HG02623 (cell line): ENCODE measurements around the gene LYPD5.
A peak's percentile ranks its signal among the peaks of the same experiment; 100 is the strongest.
"Not testable (repeated sequence)": the region's sequence is repeated elsewhere in the genome, so short reads cannot be mapped to it uniquely, and the experiment has no call there.

Source experiments
- ATAC-seq: cut with Tn5 transposase; IDR thresholded peaks from one replicate; pipeline ENCODE4 v1.9.1; 2021; ENCODE audit warnings: moderate library complexity; ENCODE audit not compliant: unreplicated experiment

The LYPD5 gene

GRCh38 chr19:43802216-43802951 lies at the start of gene LYPD5:
LYPD5 (minus strand) TSS chr19:43802447; CDS start chr19:43802380, 67 bp downstream.
- ATAC-seq, result no peak

GRCh38 chr19:43848821-43849220 lies 46.6 kb upstream of the LYPD5 start:
- ATAC-seq, result no peak

- ATAC-seq, result no peak
Observed at GRCh38 chr19:43847884-43848283, 45.6 kb upstream of the LYPD5 start.

- no peak for ATAC-seq
Observed at GRCh38 chr19:43847246-43847645, 45.0 kb upstream of the LYPD5 start.

- ATAC-seq, result no peak
Observed at GRCh38 chr19:43842007-43842406, 39.8 kb upstream of the LYPD5 start.

- ATAC-seq, result no peak
Observed at GRCh38 chr19:43839139-43839538, 36.9 kb upstream of the LYPD5 start.

- ATAC-seq, result peak; percentile 77
Observed at GRCh38 chr19:43826787-43827754, 24.8 kb upstream of the LYPD5 start, which contains the start of gene ZNF283. ZNF283 (plus strand) TSS chr19:43827321; CDS start chr19:43833505, 6,184 bp downstream.

- not testable (repeated sequence) for ATAC-seq
Observed at GRCh38 chr19:43824572-43824971, 22.3 kb upstream of the LYPD5 start.

GRCh38 chr19:43823856-43824255 lies 21.6 kb upstream of the LYPD5 start:
- ATAC-seq, result not testable (repeated sequence)

- no peak for ATAC-seq
Observed at GRCh38 chr19:43820884-43821215, 18.6 kb upstream of the LYPD5 start.

GRCh38 chr19:43820098-43820883 lies 18.0 kb upstream of the LYPD5 start:
- ATAC-seq, result no peak

GRCh38 chr19:43818500-43818899 lies 16.3 kb upstream of the LYPD5 start:
- ATAC-seq, result no peak

GRCh38 chr19:43817454-43817853 lies 15.2 kb upstream of the LYPD5 start:
- ATAC-seq, result not testable (repeated sequence)

GRCh38 chr19:43814663-43815352 lies 12.6 kb upstream of the LYPD5 start:
- no peak for ATAC-seq

GRCh38 chr19:43812688-43813087 lies 10.4 kb upstream of the LYPD5 start:
- ATAC-seq, result no peak

GRCh38 chr19:43812259-43812658 lies 10.0 kb upstream of the LYPD5 start:
- ATAC-seq, result no peak

GRCh38 chr19:43811837-43812236 lies 9.6 kb upstream of the LYPD5 start:
- no peak for ATAC-seq

GRCh38 chr19:43809762-43810696 lies 7.8 kb upstream of the LYPD5 start:
- ATAC-seq, result no peak

GRCh38 chr19:43807651-43808050 lies 5.4 kb upstream of the LYPD5 start:
- no peak for ATAC-seq
